HL-60 (cell line): Measurements from ENCODE around the gene DNAJB8.

Source experiments
- DNase-seq, 2 experiments: peaks; one replicate each; pipeline ENCODE4 v3.0.0-alpha.2; 2010 to 2020; ENCODE audit warnings: low read depth in 1 of 2, low spot score in 1 of 2
- H3K27ac ChIP-seq: fragments of 250-450 bp; sonication (Bioruptor Pico); replicated peaks from 2 replicates; pipeline ENCODE4 v1.5.1; 2020; ENCODE audit warnings: mild to moderate bottlenecking, moderate library complexity
- H3K27me3 ChIP-seq: fragments of 250-450 bp; sonication (Bioruptor Pico); 2 replicates; pipeline ENCODE4 v1.5.1; 2021; ENCODE audit warnings: mild to moderate bottlenecking, moderate library complexity; ENCODE audit not compliant: insufficient read depth, poor library complexity, severe bottlenecking
- H3K4me3 ChIP-seq: replicated peaks from 2 replicates; pipeline ENCODE4 v1.5.1; 2011; ENCODE audit warnings: mild to moderate bottlenecking, control low read depth, low read length; ENCODE audit not compliant: insufficient read depth
- CTCF ChIP-seq: IDR thresholded peaks from one replicate; pipeline ENCODE4 v1.5.1; 2011; ENCODE audit warnings: low read length, control low read depth, inconsistent platforms; ENCODE audit not compliant: insufficient read depth
- GABPA ChIP-seq: IDR thresholded peaks from 2 replicates; pipeline ENCODE4 v1.6.1; 2012; ENCODE audit warnings: low read depth
- POLR2AphosphoS5 ChIP-seq: IDR thresholded peaks from 2 replicates; pipeline ENCODE4 v1.6.1; 2012; ENCODE audit warnings: low read depth
- SPI1 ChIP-seq: IDR thresholded peaks from 2 replicates; pipeline ENCODE4 v1.6.1; 2012; ENCODE audit warnings: low read depth, mild to moderate bottlenecking, borderline replicate concordance
- TF ChIP-seq, protein P1 (sequence below): IDR thresholded peaks from 2 replicates; pipeline ENCODE4 v1.6.1; 2012; ENCODE audit warnings: low read depth; ENCODE audit not compliant: insufficient replicate concordance

The DNAJB8 gene

GRCh38 chr3:128435058-128435457, 31.6 kb downstream of the DNAJB8 start:
- no peak for DNase-seq
- H3K27ac ChIP-seq = no peak overlapping the region
- peaks cover 10% of the 10 kb centered on the region for H3K27me3 ChIP-seq
- H3K4me3 ChIP-seq = no peak overlapping the region
- TF ChIP-seq SPI1 (no peak), POLR2AphosphoS5 (no peak), GABPA (no peak)

DNA sequence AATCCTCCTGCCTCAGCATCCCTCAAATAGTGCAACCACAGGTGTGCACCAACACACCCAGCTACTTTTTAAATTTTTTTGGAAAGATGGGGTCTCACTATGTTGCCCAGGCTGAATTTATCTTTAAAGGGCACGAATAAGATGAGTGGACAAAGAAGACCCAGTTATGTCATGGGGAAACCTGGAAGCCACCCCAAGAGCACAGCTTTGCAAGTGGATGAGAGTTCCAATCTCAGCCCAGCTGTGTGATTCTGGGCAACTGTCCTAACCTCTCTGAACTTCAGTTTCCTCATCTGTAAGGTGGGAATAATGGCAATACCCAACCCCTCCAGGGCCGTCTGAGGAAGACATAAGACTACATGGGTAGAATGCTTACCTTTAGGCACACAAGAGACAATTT, 32.2 kb downstream of the DNAJB8 start:
- H3K27me3 ChIP-seq = peaks cover 10% of the 10 kb centered on the region
- H3K27ac ChIP-seq = no peak overlapping the region
- no peak overlapping the region for H3K4me3 ChIP-seq
- TF ChIP-seq CTCF (no peak), POLR2AphosphoS5 (no peak), GABPA (no peak), SPI1 (no peak)
- TF ChIP-seq, protein P1, sequence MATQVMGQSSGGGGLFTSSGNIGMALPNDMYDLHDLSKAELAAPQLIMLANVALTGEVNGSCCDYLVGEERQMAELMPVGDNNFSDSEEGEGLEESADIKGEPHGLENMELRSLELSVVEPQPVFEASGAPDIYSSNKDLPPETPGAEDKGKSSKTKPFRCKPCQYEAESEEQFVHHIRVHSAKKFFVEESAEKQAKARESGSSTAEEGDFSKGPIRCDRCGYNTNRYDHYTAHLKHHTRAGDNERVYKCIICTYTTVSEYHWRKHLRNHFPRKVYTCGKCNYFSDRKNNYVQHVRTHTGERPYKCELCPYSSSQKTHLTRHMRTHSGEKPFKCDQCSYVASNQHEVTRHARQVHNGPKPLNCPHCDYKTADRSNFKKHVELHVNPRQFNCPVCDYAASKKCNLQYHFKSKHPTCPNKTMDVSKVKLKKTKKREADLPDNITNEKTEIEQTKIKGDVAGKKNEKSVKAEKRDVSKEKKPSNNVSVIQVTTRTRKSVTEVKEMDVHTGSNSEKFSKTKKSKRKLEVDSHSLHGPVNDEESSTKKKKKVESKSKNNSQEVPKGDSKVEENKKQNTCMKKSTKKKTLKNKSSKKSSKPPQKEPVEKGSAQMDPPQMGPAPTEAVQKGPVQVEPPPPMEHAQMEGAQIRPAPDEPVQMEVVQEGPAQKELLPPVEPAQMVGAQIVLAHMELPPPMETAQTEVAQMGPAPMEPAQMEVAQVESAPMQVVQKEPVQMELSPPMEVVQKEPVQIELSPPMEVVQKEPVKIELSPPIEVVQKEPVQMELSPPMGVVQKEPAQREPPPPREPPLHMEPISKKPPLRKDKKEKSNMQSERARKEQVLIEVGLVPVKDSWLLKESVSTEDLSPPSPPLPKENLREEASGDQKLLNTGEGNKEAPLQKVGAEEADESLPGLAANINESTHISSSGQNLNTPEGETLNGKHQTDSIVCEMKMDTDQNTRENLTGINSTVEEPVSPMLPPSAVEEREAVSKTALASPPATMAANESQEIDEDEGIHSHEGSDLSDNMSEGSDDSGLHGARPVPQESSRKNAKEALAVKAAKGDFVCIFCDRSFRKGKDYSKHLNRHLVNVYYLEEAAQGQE = no peak
- no peak for DNase-seq

- no peak for TF ChIP-seq CTCF
- no peak for TF ChIP-seq GABPA
- no peak for TF ChIP-seq POLR2AphosphoS5
- TF ChIP-seq SPI1 = no peak
- TF ChIP-seq, protein P1 = no peak
- Histone ChIP-seq H3K27me3 (peaks cover 10% of the 10 kb centered on the region), H3K27ac (no peak overlapping the region), H3K4me3 (no peak overlapping the region)
- DNase-seq = no peak
These were observed 32.9 kb downstream of the DNAJB8 start for GRCh38 chr3:128433837-128434165.

DNA sequence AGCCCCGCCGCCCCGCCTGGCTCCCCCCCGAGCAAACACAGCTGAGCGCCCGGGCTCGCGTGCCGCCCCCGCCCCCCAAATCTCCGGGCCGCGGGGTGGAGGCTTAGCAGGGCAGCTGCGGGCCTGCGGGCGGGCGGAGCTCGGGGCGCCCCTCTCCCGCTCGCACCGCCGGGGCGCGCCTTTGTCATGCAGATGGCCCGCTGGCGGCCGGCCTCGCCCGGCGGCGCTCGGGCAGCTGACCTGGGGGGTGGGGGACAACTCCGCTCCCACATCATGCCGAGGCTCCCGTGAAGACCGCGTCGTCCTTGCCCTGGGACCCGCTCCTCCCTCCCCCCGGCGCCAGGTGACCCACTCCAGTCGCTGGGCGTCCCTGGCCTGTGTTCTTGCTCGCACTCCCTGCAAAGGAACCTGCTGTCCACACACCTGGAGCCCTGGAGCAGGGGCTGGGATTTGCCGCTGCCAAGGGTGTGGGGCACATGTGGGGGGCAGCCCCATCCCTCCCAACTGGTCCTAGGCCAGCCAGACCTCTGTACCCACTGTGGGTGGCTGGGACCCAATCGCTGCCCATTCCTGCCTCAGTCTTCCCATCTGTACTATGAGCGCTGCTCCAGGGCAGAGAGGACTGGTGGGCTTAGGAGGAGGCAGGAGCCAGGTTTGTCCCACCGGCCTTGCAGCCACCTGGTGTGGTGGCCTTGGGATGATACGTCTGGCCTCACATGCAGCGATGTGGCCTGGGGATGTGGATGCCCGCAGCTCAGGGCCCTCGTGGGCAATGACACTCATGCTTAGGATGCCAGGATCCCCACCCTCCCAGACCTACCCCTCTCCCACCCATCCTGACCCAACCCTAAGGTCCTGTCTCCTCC, 33.5 kb downstream of the DNAJB8 start:
- no peak for DNase-seq
- no peak for TF ChIP-seq CTCF
- TF ChIP-seq GABPA = no peak
- no peak for TF ChIP-seq POLR2AphosphoS5
- TF ChIP-seq, protein P1 = no peak
- TF ChIP-seq SPI1 = no peak
- Histone ChIP-seq H3K27ac (no peak overlapping the region), H3K27me3 (peaks cover 10% of the 10 kb centered on the region), H3K4me3 (no peak overlapping the region)
